GM23248 (cell line): ENCODE data around the gene HS6ST1. TPM values are rescaled to one million over a fixed set of nuclear protein-coding genes. Genes with fewer than 3 reads are reported as not detected.

Source experiments
- DNase-seq: peaks from one replicate; pipeline ENCODE4 v3.0.0-alpha.2; 2015
- H2AFZ ChIP-seq: fragments of 200-600 bp; sonication (generic); 2 replicates; pipeline ENCODE4 v1.6.1; 2016; ENCODE audit warnings: antibody characterized with exemption
- H3F3A ChIP-seq: fragments of 200-600 bp; sonication (generic); 2 replicates; pipeline ENCODE4 v1.6.1; 2016; ENCODE audit warnings: mild to moderate bottlenecking, antibody characterized with exemption, mixed run types; ENCODE audit not compliant: insufficient read depth
- H3K27ac ChIP-seq: fragments of 200-600 bp; sonication (generic); 2 replicates; pipeline ENCODE4 v1.5.1; 2016; ENCODE audit warnings: mild to moderate bottlenecking
- H3K27me3 ChIP-seq: fragments of 200-600 bp; sonication (generic); replicated peaks from 2 replicates; pipeline ENCODE4 v1.6.1; 2016; ENCODE audit warnings: mild to moderate bottlenecking; ENCODE audit not compliant: insufficient read depth
- H3K36me3 ChIP-seq: fragments of 200-600 bp; sonication (generic); 2 replicates; pipeline ENCODE4 v1.6.1; 2016; ENCODE audit warnings: low read depth, mild to moderate bottlenecking
- H3K4me1 ChIP-seq: fragments of 200-600 bp; sonication (generic); 2 replicates; pipeline ENCODE4 v1.6.1; 2016; ENCODE audit warnings: mild to moderate bottlenecking; ENCODE audit not compliant: insufficient read depth
- H3K4me2 ChIP-seq: fragments of 200-600 bp; sonication (generic); one replicate; pipeline ENCODE4 v1.6.1; 2016; ENCODE audit warnings: mild to moderate bottlenecking; ENCODE audit not compliant: unreplicated experiment
- H3K4me3 ChIP-seq: fragments of 200-600 bp; sonication (generic); 2 replicates; pipeline ENCODE4 v1.5.1; 2016; ENCODE audit warnings: mild to moderate bottlenecking
- H3K79me2 ChIP-seq: fragments of 200-600 bp; sonication (generic); 2 replicates; pipeline ENCODE4 v1.6.1; 2016; ENCODE audit warnings: mild to moderate bottlenecking; ENCODE audit not compliant: insufficient read depth
- H3K9ac ChIP-seq: fragments of 200-600 bp; sonication (generic); 2 replicates; pipeline ENCODE4 v1.6.1; 2016; ENCODE audit warnings: mild to moderate bottlenecking
- H3K9me2 ChIP-seq: fragments of 200-600 bp; sonication (generic); 2 replicates; pipeline ENCODE4 v1.6.1; 2016; ENCODE audit warnings: mixed run types, mild to moderate bottlenecking, moderate library complexity; ENCODE audit not compliant: insufficient read depth
- H3K9me3 ChIP-seq: fragments of 200-600 bp; sonication (generic); one replicate; pipeline ENCODE4 v1.6.1; 2017; ENCODE audit warnings: low read depth
- H4K20me1 ChIP-seq: fragments of 200-600 bp; sonication (generic); 2 replicates; pipeline ENCODE4 v1.6.0; 2016; ENCODE audit not compliant: insufficient read depth
- EZH2 ChIP-seq: fragments of 200-600 bp; sonication (generic); IDR thresholded peaks from 2 replicates; pipeline ENCODE4 v1.6.1; 2018; ENCODE audit warnings: antibody characterized with exemption, mild to moderate bottlenecking; ENCODE audit not compliant: insufficient read depth, poor library complexity, severe bottlenecking
- EZH2phosphoT487 ChIP-seq: fragments of 200-600 bp; sonication (generic); IDR thresholded peaks from 2 replicates; pipeline ENCODE4 v1.6.1; 2018; ENCODE audit warnings: antibody characterized with exemption, moderate library complexity, mild to moderate bottlenecking, low read depth; ENCODE audit not compliant: insufficient read depth
- WGBS, 2 experiments: methylation state at CpG; one replicate each; pipeline ENCODE4 v1.1.6; 2015 to 2017; ENCODE audit warnings: low lambda C conversion rate in 2 of 2, low coverage in 1 of 2; ENCODE audit errors: missing lambda C conversion rate in 2 of 2; 5-methylcytosine and 5-hydroxymethylcytosine counted together
- in situ Hi-C: fragments of 300-500 bp; cut with MboI; formaldehyde crosslinking; loops from 2 replicates; pipeline ENCODE4 v1.15.0; 2020
- polyA plus RNA-seq: library from polyadenylated mRNA; unstranded; fragments of >200 nt; fragmentation: Nextera tagmentation; extraction: Ambion mirVana; gene quantifications from 2 replicates; pipeline ENCODE4 v1.2.1, GENCODE V29; 2016
- total RNA-seq: library from RNA; depleted of rRNA; stranded (reverse); fragments of >200 nt; shearing (Covaris generic); gene quantifications from 2 replicates; pipeline ENCODE4 v1.2.3, GENCODE V29; 2014

The HS6ST1 gene
- total and polyA plus RNA-seq, 2 experiments from 2014 or later = 3.3 to 27.3 TPM

GRCh38 chr2:128280901-128281321 lies 37.8 kb downstream of the HS6ST1 start:
- DNase-seq = no peak

GRCh38 chr2:128280158-128280871 lies 38.4 kb downstream of the HS6ST1 start:
- in situ Hi-C loops = no loop called here
- Histone ChIP-seq H3K27me3 (no peaks in the 10 kb centered on the region), H2AFZ (no peak overlapping the region), H3K4me3 (no peak overlapping the region), H3K27ac (no peak overlapping the region), H3K36me3 (0 out of 2 replicates have a peak, but pooled peaks cover 2% of the 10 kb centered on the region), H4K20me1 (no peaks in the 10 kb centered on the region), H3K4me1 (no peaks in the 10 kb centered on the region), H3K9me2 (no peaks in the 10 kb centered on the region), H3K79me2 (peaks cover 4% of the 10 kb centered on the region), H3F3A (no peaks in the 10 kb centered on the region), H3K9me3 (no peaks in the 10 kb centered on the region), H3K9ac (no peak overlapping the region), H3K4me2 (no peak overlapping the region)
- TF ChIP-seq EZH2phosphoT487 (no peak), EZH2 (no peak)
- no peak for DNase-seq
- WGBS, 2 experiments = 86 to 89% methylated on average over 12 of the region's 12 CpGs

More at GRCh38 chr2:128280901-128281321, 37.8 kb downstream of the HS6ST1 start:
- Histone ChIP-seq H2AFZ (no peak overlapping the region), H4K20me1 (no peaks in the 10 kb centered on the region), H3K36me3 (no peaks in the 10 kb centered on the region), H3K9me3 (no peaks in the 10 kb centered on the region), H3K4me1 (no peaks in the 10 kb centered on the region), H3K27me3 (no peaks in the 10 kb centered on the region), H3K79me2 (peaks cover 4% of the 10 kb centered on the region), H3K9ac (no peak overlapping the region), H3K4me2 (no peak overlapping the region), H3K4me3 (no peak overlapping the region), H3F3A (no peaks in the 10 kb centered on the region), H3K27ac (no peak overlapping the region), H3K9me2 (no peaks in the 10 kb centered on the region)
- no peak for TF ChIP-seq EZH2phosphoT487
- no peak for TF ChIP-seq EZH2
- in situ Hi-C loops = no loop called here
- WGBS, 2 experiments = 56 to 80% methylated on average over 4 of the region's 5 CpGs

GRCh38 chr2:128279786-128280157 lies 38.9 kb downstream of the HS6ST1 start:
- DNase-seq = no peak
- 93% methylated on average over 11 of the region's 11 CpGs for WGBS, 2 experiments
- Histone ChIP-seq H3K4me1 (no peaks in the 10 kb centered on the region), H3K9me3 (no peaks in the 10 kb centered on the region), H3K36me3 (0 out of 2 replicates have a peak, but pooled peaks cover 7% of the 10 kb centered on the region), H3K79me2 (peaks cover 4% of the 10 kb centered on the region), H3K4me2 (no peak overlapping the region), H3K27ac (no peak overlapping the region), H3F3A (no peaks in the 10 kb centered on the region), H3K27me3 (no peaks in the 10 kb centered on the region), H3K9me2 (no peaks in the 10 kb centered on the region), H4K20me1 (no peaks in the 10 kb centered on the region), H3K4me3 (no peak overlapping the region), H2AFZ (no peak overlapping the region), H3K9ac (no peak overlapping the region)
- no peak for TF ChIP-seq EZH2
- TF ChIP-seq EZH2phosphoT487 = no peak
- in situ Hi-C loops = no loop called here

- peaks cover 6% of the 10 kb centered on the region; the same call in 1 of the 2 replicates for H3K79me2 ChIP-seq
- no peak for DNase-seq
- no peak overlapping the region for H3K9ac ChIP-seq
- no peaks in the 10 kb centered on the region for H3F3A ChIP-seq
- H3K27ac ChIP-seq = no peak overlapping the region
- no peaks in the 10 kb centered on the region for H3K27me3 ChIP-seq
- H3K4me2 ChIP-seq = no peak overlapping the region
- 0 out of 2 replicates have a peak, but pooled peaks cover 12% of the 10 kb centered on the region for H3K36me3 ChIP-seq
- H4K20me1 ChIP-seq = no peaks in the 10 kb centered on the region
- WGBS, 2 experiments = 89 to 96% methylated on average over 7 of the region's 7 CpGs
- no peaks in the 10 kb centered on the region for H3K4me1 ChIP-seq
- no peaks in the 10 kb centered on the region for H3K9me2 ChIP-seq
- H3K4me3 ChIP-seq = no peak overlapping the region
- H2AFZ ChIP-seq = no peak overlapping the region
- TF ChIP-seq EZH2phosphoT487 (no peak), EZH2 (no peak)
- in situ Hi-C loops = no loop called here
- no peaks in the 10 kb centered on the region for H3K9me3 ChIP-seq
These were observed 39.7 kb downstream of the HS6ST1 start for GRCh38 chr2:128279009-128279408.
